Loucy (cell line): ENCODE data around the gene MINDY2.

Experiments used
- EZH2phosphoT487 ChIP-seq: fragments of 200-600 bp; IDR thresholded peaks from 2 replicates; pipeline ENCODE4 v1.6.1; 2018; ENCODE audit warnings: antibody characterized with exemption, mild to moderate bottlenecking, moderate library complexity, borderline replicate concordance
- TF ChIP-seq, protein P1 (sequence below): fragments of 200-600 bp; sonication (generic); conservative IDR thresholded peaks from 2 replicates; pipeline ENCODE4 v1.5.1; 2014; ENCODE audit warnings: mild to moderate bottlenecking, antibody characterized with exemption, low read length

DNA sequence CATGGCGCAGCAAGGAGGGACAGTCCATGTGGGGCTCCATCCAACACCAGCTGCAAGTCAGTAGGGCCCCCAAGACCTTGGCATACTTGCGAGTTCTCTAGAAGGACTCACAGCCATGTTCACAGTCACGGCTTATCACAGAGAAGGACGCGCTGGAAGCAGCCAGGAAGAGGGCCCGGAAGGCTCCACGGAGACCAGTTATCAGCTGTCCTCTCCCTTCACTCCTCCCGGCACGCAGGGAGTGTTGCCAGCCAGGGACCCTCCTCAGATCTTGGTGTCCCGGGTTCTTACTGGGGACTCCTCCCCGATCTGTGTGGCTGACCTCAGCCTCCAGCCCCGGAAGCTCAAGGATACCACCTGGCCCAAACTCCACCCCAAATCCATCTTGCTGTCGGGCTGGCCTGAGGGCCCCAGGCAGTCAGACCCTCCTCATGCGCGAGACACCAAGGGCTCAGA is 94.4 kb downstream of the MINDY2 start:
- TF ChIP-seq, protein P1, sequence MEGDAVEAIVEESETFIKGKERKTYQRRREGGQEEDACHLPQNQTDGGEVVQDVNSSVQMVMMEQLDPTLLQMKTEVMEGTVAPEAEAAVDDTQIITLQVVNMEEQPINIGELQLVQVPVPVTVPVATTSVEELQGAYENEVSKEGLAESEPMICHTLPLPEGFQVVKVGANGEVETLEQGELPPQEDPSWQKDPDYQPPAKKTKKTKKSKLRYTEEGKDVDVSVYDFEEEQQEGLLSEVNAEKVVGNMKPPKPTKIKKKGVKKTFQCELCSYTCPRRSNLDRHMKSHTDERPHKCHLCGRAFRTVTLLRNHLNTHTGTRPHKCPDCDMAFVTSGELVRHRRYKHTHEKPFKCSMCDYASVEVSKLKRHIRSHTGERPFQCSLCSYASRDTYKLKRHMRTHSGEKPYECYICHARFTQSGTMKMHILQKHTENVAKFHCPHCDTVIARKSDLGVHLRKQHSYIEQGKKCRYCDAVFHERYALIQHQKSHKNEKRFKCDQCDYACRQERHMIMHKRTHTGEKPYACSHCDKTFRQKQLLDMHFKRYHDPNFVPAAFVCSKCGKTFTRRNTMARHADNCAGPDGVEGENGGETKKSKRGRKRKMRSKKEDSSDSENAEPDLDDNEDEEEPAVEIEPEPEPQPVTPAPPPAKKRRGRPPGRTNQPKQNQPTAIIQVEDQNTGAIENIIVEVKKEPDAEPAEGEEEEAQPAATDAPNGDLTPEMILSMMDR = no peak
- TF ChIP-seq EZH2phosphoT487 = no peak
